Stimulated activated CD4-positive, alpha-beta T cell treated with anti-CD3 and anti-CD28 coated beads, Interleukin-1b, Interleukin-23, amount 100 ng/mL, for 1 hour (primary cell): ENCODE measurements around the gene SEMG1.

ENCODE experiments used
- DNase-seq, 2 donors: peaks; one replicate each; pipeline ENCODE4 v3.0.0-alpha.2; 2020; ENCODE audit warnings: low read depth in 2 of 2

SEMG1 gene, protein sequence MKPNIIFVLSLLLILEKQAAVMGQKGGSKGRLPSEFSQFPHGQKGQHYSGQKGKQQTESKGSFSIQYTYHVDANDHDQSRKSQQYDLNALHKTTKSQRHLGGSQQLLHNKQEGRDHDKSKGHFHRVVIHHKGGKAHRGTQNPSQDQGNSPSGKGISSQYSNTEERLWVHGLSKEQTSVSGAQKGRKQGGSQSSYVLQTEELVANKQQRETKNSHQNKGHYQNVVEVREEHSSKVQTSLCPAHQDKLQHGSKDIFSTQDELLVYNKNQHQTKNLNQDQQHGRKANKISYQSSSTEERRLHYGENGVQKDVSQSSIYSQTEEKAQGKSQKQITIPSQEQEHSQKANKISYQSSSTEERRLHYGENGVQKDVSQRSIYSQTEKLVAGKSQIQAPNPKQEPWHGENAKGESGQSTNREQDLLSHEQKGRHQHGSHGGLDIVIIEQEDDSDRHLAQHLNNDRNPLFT

GRCh38 chr20:45206725-45207124 lies at the start of gene SEMG1:
TSS of gene SEMG1 (plus strand) at chr20:45207033. CDS start at chr20:45207054, 21 bp downstream.
- DNase-seq: no peak

DNA sequence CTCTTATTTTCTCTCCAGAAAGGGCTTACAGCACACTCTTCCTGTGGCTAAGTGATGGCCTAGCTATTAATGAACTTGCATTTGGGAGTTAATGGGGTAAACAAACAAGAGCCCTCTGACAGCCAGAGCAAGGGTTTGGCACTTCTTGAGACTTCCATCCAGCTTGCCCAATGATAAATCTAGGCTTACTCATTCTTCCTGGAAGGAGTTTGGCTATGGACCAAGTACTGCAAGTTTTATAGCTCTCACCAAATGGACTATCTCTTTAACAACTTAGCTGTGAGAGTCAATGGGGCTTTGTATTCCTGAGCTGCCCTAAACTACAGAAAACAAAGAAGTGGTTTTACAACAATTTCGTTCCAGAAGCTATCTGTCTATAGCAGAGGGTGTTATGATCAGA lies 48.9 kb upstream of the SEMG1 start:
- no peak for DNase-seq

DNA sequence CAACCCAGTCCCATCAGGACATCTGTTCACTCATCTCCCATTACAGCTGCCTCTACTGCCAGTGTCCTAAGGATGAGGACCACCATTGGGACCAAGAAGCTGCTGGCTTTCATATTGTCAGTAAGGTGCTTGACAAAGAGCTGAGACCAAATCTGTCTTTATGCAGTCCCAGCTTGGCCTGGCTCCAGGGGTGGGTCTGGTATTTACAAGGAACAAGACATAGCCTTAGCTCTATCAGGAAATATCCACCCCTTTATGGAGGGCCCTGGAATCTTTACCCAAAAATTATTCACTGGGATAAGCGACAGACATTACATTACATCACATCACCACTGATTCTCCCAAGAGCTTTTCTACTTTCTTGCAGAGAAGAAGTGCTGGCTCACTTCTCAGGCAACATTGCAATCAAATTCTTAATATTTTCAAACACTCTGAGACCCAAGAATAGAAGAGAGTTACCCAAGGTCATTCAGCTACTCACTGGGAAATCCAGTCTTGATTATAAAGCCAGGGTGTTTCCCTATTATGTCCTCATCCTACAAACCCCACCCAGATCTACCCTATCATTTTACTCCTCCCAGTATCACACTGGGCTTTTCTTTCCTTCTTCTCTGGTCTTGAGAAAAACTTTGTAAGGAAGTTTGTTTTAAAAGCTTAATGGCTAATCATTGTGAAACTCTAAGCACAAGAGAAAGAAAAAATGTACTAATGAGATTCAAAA lies 43.6 kb upstream of the SEMG1 start:
- DNase-seq: no peak

DNA sequence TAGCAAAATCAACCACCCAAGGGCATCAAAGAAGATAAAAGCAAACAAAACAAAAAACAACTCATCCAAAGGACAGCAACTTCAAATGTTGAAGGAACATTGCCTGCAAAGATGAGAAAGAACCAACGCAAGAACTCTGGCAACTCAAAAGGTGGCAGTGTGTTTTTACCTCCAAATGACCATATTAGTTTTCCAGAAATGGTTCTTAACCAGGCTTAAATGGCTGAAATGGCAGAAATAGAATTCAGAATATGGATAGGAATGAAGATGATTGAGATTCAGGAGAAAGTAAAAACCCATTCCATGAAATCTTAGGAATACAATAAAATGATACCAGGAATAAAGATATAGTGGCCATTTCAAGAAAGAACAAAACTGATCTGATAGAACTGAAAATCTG lies 41.9 kb upstream of the SEMG1 start:
- DNase-seq: no peak

DNA sequence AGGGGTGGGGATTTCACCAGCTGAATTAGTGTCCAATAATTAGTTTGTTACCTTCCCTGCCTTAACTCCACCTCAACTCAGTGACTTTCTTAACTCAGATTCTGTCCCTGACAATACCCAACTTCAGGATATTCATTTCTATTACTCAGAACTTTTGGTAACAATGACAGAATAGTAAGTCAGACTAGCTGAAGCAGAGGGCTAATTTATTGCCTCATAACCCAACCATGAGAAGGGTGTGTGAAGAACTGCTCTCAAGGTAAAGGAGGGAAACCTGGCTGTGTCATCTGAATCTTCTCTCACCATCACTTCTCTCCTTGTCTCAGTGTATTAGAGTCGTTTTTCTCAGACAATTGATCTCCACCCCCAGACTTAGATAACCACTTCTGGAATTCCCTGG lies 33.3 kb upstream of the SEMG1 start:
- DNase-seq: no peak

DNA sequence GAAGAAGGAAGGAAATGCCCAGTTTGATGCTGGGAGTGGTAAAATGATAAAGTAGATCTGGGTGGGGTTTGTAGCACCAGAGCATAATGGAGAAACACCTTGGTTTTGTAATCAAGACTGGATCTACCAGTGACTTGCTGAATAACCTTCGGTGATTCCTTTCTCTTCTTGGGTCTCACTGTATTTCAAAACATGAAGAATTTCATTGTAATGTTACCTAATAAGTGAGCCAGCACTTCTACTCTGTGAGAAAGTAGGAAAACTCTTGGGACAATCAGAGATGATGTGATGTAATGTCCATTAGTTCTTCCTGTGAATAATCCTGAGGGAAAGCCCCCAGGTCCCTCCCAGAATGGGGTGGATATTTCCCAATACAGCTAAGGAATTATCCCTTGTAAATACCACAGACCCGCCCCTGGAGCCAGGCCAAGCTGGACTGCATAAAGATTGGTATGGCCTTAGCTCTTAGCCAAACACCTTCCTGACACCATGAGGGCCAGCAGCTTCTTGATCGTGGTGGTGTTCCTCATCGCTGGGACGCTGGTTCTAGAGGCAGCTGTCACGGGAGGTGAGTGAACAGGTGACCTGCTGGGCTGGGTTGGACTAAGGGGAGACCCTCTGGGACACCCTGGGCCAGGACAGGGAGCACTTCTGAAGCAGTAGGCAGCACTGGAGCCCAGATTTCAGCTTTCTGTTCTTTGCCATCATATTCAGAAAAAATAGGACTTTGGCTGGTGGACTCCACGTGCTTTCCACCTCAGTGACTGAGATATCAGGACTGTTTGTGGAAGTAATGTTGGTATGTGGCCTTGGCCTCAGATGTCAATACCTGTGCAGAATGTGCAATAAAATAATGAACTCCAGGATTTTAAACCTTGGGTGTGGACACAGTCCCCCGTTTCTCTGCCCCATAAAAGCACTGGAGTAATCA lies 32.1 kb upstream of the SEMG1 start, which contains the start of gene PI3:
TSS of gene PI3 (plus strand) at position 469 of the 931 bp plus-strand sequence. CDS start at position 490, 21 bp downstream.
- DNase-seq: no peak

GRCh38 chr20:45176526-45177267 lies 30.1 kb upstream of the SEMG1 start:
- DNase-seq: no peak

DNA sequence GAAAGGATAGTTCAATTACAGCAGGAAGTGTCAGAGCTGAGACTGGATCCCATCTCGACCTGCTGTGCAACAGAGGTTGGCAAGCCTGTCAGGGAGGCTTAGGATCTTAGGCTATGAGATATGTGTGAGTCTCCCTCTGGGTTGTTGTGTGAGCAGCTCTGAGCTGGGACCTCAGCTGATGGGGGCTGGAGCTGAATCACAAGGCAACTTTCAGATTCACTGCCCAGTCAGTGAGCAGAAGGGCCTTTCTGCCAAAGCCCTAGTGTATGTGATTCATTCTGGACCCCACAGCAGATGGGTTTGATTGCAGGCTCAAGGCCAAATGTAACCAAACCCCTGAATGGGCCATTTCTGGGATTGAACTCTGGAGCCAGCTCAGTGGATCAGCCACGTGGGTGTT lies 27.7 kb upstream of the SEMG1 start:
- no peak for DNase-seq

DNA sequence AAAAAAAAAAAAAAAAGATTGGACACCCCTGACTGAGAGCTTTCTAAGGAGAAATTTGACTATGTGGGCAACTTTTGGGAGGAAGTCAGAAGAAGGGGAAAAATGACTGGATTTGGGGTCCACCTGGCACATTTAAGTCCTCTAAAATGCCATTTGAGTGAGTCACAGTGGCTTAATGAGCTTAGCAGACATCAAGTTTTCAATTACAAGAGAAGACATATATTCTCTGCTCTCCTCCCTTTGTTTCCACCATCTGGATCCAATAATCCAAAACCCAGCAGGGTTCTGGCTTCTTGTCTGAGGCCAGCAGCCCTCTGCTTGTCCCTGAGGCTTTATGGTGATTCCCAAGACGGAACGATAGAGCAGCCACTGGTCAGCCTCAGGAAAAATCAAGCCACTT lies 25.2 kb upstream of the SEMG1 start:
- DNase-seq: no peak

- DNase-seq: no peak
Measured at GRCh38 chr20:45183084-45183483, 23.7 kb upstream of the SEMG1 start.

DNA sequence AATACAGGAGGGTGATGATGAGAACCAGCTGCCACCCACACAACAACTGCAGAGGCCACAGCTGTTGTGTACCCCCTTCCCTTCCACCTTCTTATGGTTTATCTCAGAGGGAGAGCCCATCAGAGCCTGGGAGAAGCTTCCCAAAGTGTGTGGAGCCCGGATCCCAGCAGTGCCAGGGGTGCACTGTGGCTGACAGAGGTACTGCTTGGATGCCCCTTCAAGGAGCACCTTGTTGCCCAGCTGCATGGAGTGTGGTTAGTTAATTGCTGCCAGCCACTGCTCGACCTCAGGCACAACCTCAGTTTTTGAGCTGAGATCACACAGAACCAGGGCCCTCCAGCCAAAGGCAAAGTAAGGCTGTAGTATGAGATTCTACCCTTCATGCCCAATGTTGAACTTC lies 19.1 kb upstream of the SEMG1 start:
- DNase-seq: no peak

DNA sequence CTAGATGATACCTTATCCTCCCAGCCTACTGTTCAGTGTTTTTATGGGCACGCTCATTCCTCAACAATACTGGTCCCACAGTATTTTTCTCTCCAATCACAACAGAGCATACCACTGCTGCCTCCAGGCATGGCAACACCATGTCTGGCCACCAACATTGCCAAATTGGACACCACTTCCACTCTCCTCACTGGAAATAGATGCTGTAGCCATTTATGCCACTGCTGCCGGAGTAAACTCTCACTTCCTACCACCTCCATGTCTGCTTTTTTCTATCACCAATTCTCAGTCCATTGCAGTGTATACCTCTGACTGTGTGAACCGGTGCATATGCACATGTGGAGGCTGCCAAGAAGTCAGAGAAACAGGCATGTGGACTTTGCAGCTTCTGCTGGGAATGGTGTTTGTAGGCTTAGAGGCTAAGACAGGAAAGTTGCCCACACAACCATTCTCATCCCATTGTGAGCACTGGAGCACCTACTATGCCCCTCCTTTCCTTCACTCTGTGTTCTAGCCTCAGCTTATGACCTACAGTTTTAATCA lies 17.7 kb upstream of the SEMG1 start:
- DNase-seq: no peak

DNA sequence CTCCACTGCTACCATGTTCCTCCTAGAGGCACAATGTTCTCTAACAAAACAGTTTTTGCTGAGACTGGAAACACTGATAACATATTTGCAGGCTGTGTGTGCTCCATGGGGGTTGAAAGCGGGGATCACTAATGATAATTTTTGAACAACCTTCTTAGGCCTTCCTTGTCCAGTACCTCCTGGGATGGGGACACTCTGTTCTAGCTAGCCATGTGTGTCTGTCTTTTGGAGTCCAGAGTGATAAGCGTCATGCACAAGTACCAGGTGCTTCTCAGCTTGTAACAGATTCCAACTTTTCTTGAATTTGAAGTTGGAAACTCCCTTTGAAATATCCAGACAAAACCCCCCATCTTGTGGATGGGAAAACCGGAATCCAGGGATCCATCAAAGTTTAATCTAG lies 17.0 kb upstream of the SEMG1 start:
- no peak for DNase-seq

- no peak for DNase-seq
Measured at GRCh38 chr20:45191926-45192325, 14.9 kb upstream of the SEMG1 start.

- no peak for DNase-seq
Measured at GRCh38 chr20:45193331-45193730, 13.5 kb upstream of the SEMG1 start.

DNA sequence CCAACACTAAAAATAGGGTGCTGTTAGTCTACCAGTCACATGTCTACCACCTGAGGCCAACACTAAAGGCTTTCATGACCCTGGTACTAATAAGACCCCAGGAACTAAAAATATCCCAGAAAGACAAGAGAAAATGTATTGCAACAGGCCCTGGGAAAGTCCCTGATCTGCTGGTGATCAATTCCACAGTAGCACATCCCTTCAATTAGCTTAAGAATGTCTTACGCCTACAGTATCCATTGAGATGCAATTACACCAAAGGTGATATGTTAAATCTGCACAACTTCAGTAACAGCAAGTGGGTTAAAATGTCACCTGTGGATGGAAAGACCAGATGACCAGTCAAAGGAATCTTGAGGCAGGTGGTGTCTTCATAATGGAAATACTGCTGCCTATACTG lies 3.1 kb downstream of the SEMG1 start:
- no peak for DNase-seq

DNA sequence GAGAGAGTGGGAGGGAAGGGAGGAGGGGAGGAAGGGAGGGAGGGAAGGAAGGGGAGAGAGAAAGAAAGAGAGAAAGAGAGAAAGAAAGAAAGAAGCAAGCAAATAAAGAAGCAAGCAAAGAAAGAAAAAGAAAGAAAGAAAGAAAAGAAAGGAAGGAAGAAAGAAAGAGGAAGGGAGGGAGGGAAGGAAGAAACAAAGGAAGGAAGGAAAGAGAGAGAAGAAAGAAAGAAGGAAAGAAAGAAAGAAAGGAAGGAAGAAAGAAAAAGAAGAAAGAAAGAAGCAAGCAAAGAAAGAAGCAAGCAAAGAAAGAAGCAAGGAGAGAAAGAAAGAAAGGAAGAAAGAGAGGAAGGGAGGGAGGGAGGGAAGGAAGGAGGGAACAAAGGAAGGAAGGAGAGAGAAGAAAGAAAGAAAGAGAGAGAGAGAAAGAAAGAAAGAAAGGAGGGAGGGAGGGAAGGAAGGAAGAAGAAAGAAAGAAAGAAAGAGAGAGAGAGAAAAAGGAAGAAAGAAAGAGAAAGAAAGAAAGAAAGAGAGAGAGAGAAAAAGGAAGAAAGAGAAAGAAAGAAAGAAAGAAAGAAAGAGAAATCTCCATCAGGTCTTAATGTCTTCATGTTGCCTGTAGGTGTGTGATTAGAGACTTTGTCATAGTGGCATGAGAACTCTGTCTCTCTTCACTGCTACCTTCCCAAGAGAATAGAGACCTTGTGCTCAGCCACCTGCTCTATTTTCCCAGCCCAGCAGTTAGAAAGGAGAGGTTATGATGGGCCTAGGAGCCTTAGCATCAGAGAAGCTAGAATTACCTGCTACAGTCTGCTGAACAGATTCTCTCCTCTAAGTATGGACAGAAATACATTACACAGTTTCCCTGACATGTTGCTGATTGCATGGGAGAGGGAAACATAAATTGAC lies 5.0 kb downstream of the SEMG1 start:
- no peak for DNase-seq

GRCh38 chr20:45212836-45213235 lies 6.0 kb downstream of the SEMG1 start:
- DNase-seq: no peak

GRCh38 chr20:45218124-45218523 lies 11.3 kb downstream of the SEMG1 start:
- DNase-seq: no peak

- no peak for DNase-seq
Measured at GRCh38 chr20:45218636-45219035, 11.8 kb downstream of the SEMG1 start.
